PC-9 (cell line): ENCODE measurements around the gene SYCN. TPM values are rescaled to one million over a fixed set of nuclear protein-coding genes. Genes with fewer than 3 reads are reported as not detected.
A peak's percentile ranks its signal among the peaks of the same experiment; 100 is the strongest.
"Not testable (repeated sequence)": the region's sequence is repeated elsewhere in the genome, so short reads cannot be mapped to it uniquely, and the experiment has no call there.

Source experiments
- BruUV-seq: library from RNA; stranded (reverse); fragments of 400-500 nt; replicated peaks from 2 replicates; lab custom pipeline; 2021; lab: Mats Ljungman, UMichigan
- CTCF ChIA-PET: fragments of 300-600 bp; sonication (Branson Sonifier 250); formaldehyde crosslinking; loops from one replicate; lab custom pipeline; 2022; ENCODE audit warnings: antibody characterized with exemption; lab: Charles Lee
- POLR2A ChIA-PET: fragments of 300-600 bp; sonication (Branson Sonifier 250); formaldehyde crosslinking; loops from one replicate; lab custom pipeline; 2022; ENCODE audit warnings: antibody characterized with exemption; ENCODE audit not compliant: unreplicated experiment; lab: Charles Lee
- DNase-seq, 2 experiments: peaks; one replicate each; pipeline versions ENCODE4 v3.0.0 to v3.0.0-alpha.2; 2015 to 2022; ENCODE audit warnings: mixed read lengths in 1 of 2
- H2AFZ ChIP-seq: fragments of 200-600 bp; sonication (generic); 2 replicates; pipeline ENCODE4 v1.8.1; 2017; ENCODE audit warnings: antibody characterized with exemption
- H3F3A ChIP-seq: fragments of 200-600 bp; sonication (generic); 2 replicates; pipeline ENCODE4 v1.8.1; 2017; ENCODE audit warnings: antibody characterized with exemption, mild to moderate bottlenecking, low read depth; ENCODE audit not compliant: insufficient read depth
- H3K27ac ChIP-seq: fragments of 200-600 bp; sonication (generic); 2 replicates; pipeline ENCODE4 v1.6.1; 2016; ENCODE audit warnings: mixed run types
- H3K27me3 ChIP-seq: fragments of 200-600 bp; sonication (generic); 2 replicates; pipeline ENCODE4 v1.6.1; 2016; ENCODE audit warnings: low read depth, mixed run types; ENCODE audit not compliant: insufficient read depth
- H3K36me3 ChIP-seq: fragments of 200-600 bp; sonication (generic); 2 replicates; pipeline ENCODE4 v1.6.1; 2016; ENCODE audit warnings: low read depth, mixed run types
- H3K4me1 ChIP-seq: fragments of 200-600 bp; sonication (generic); replicated peaks from 2 replicates; pipeline ENCODE4 v1.6.1; 2016; ENCODE audit warnings: mixed run types; ENCODE audit not compliant: insufficient read depth
- H3K4me2 ChIP-seq: fragments of 200-600 bp; sonication (generic); 2 replicates; pipeline ENCODE4 v1.6.1; 2017; ENCODE audit warnings: mixed run types
- H3K4me3 ChIP-seq: fragments of 200-600 bp; sonication (generic); 2 replicates; pipeline ENCODE4 v1.6.1; 2016; ENCODE audit warnings: mixed run types
- H3K79me2 ChIP-seq: fragments of 200-600 bp; sonication (generic); 2 replicates; pipeline ENCODE4 v1.6.1; 2017; ENCODE audit warnings: low read depth, mixed run types
- H3K9me2 ChIP-seq: fragments of 200-600 bp; sonication (generic); 2 replicates; pipeline ENCODE4 v1.8.1; 2017; ENCODE audit warnings: mild to moderate bottlenecking; ENCODE audit not compliant: insufficient read depth
- H3K9me3 ChIP-seq: fragments of 200-600 bp; sonication (generic); 2 replicates; pipeline ENCODE4 v1.8.1; 2016; ENCODE audit warnings: low read depth; ENCODE audit not compliant: insufficient read depth
- H4K20me1 ChIP-seq: fragments of 200-600 bp; sonication (generic); 2 replicates; pipeline ENCODE4 v1.8.1; 2017; ENCODE audit not compliant: insufficient read depth
- EZH2 ChIP-seq: fragments of 200-600 bp; sonication (generic); IDR thresholded peaks from 2 replicates; pipeline ENCODE4 v1.8.0; 2017; ENCODE audit warnings: antibody characterized with exemption, low read depth
- intact Hi-C: fragments of 100-400 bp; cut with micrococcal nuclease; formaldehyde crosslinking; loops from one replicate; pipeline ENCODE4 v1.10.0; 2022; ENCODE audit not compliant: unreplicated experiment
- total RNA-seq: library from RNA; stranded (reverse); gene quantifications from 2 replicates; pipeline ENCODE4 v1.2.3, GENCODE V29; 2021
- TF ChIP-seq, protein P1 (sequence below): fragments of 200-600 bp; sonication (generic); conservative IDR thresholded peaks from 2 replicates; pipeline ENCODE4 v1.6.1; 2017; ENCODE audit warnings: mixed run types, antibody characterized with exemption, mild to moderate bottlenecking, moderate library complexity

The SYCN gene
- total RNA-seq, 1 experiment from 2014 or later, result not detected

DNA sequence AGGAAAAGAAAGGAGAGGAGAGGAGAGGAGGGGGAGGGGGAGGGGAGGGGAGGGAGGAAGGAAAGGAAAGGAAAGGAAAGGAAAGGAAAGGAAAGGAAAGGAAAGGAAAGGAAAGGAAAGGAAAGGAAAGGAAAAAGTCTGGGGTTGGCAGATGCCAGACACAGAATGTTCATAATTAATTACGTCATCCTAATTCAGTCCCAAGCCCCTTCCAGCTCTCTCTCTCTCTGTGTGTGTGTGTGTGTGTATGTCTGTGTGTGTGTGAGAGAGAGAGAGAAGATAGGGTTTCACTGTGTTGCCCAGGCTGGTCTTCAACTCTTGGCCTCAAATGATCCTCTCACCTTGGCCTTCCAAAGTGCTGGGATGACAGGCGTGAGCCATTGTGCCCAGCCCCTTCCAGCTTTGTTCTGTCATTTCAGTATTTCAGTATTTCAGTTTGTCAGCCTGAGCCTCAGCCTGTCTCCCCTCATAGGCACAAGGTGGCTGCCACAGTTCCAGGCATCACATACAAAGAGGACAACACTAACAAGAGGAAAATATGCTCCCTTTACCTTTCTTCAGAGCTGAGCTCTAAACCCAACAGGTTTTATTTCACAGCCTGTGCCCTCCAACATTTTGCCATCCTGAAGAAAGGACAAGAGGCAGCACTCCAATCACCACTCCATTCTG, 26.2 kb upstream of the SYCN start:
- Histone ChIP-seq H2AFZ (no peak overlapping the region), H3K27ac (no peak overlapping the region), H3K4me2 (no peak overlapping the region), H3K9me2 (no peaks in the 10 kb centered on the region), H3K79me2 (no peaks in the 10 kb centered on the region), H4K20me1 (no peaks in the 10 kb centered on the region), H3K27me3 (peaks cover 2% of the 10 kb centered on the region; the same call in 1 of the 2 replicates), H3K9me3 (no peaks in the 10 kb centered on the region), H3F3A (no peaks in the 10 kb centered on the region), H3K36me3 (no peaks in the 10 kb centered on the region), H3K4me1 (no peaks in the 10 kb centered on the region), H3K4me3 (no peak overlapping the region)
- no peak for DNase-seq
- TF ChIP-seq EZH2, result no peak
- TF ChIP-seq, protein P1, sequence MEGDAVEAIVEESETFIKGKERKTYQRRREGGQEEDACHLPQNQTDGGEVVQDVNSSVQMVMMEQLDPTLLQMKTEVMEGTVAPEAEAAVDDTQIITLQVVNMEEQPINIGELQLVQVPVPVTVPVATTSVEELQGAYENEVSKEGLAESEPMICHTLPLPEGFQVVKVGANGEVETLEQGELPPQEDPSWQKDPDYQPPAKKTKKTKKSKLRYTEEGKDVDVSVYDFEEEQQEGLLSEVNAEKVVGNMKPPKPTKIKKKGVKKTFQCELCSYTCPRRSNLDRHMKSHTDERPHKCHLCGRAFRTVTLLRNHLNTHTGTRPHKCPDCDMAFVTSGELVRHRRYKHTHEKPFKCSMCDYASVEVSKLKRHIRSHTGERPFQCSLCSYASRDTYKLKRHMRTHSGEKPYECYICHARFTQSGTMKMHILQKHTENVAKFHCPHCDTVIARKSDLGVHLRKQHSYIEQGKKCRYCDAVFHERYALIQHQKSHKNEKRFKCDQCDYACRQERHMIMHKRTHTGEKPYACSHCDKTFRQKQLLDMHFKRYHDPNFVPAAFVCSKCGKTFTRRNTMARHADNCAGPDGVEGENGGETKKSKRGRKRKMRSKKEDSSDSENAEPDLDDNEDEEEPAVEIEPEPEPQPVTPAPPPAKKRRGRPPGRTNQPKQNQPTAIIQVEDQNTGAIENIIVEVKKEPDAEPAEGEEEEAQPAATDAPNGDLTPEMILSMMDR, result no peak
- CTCF ChIA-PET, result no interaction called here
- intact Hi-C loops, result no loop called here
- POLR2A ChIA-PET, result no interaction called here
- BruUV-seq, result no TSS peak

DNA sequence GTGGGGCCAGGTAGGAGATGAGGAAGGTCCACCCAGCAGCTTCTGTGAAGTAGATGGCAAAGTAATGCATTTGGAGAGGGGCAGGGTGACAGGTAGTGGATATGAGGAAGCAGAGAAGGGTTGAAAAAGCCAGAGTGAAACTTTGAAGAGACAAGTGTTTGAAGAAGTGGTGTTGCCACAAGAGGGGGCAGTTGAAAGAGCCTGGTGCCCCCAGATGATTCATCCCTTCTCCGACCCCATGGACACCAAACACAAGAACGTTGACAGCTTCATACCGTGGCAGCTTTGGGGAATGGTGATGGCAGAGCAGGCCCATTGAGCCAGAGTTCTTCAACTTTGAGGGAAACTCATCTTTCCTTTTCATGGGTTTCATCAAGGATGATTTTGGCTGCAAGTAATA, 20.8 kb upstream of the SYCN start:
- H3K4me3 ChIP-seq, result no peak overlapping the region
- no peak for DNase-seq
- no peaks in the 10 kb centered on the region for H3K9me2 ChIP-seq
- intact Hi-C loops, result no loop called here
- no peaks in the 10 kb centered on the region for H3K36me3 ChIP-seq
- no peak overlapping the region for H3K4me2 ChIP-seq
- no peaks in the 10 kb centered on the region for H4K20me1 ChIP-seq
- ChIA-PET CTCF (no interaction called here), POLR2A (no interaction called here)
- no peak overlapping the region for H3K27ac ChIP-seq
- H3K9me3 ChIP-seq, result no peaks in the 10 kb centered on the region
- TF ChIP-seq, protein P1, result no peak
- no peak for TF ChIP-seq EZH2
- no TSS peak for BruUV-seq
- H2AFZ ChIP-seq, result no peak overlapping the region
- no peaks in the 10 kb centered on the region for H3K4me1 ChIP-seq
- H3F3A ChIP-seq, result no peaks in the 10 kb centered on the region
- H3K27me3 ChIP-seq, result no peaks in the 10 kb centered on the region
- H3K79me2 ChIP-seq, result no peaks in the 10 kb centered on the region

DNA sequence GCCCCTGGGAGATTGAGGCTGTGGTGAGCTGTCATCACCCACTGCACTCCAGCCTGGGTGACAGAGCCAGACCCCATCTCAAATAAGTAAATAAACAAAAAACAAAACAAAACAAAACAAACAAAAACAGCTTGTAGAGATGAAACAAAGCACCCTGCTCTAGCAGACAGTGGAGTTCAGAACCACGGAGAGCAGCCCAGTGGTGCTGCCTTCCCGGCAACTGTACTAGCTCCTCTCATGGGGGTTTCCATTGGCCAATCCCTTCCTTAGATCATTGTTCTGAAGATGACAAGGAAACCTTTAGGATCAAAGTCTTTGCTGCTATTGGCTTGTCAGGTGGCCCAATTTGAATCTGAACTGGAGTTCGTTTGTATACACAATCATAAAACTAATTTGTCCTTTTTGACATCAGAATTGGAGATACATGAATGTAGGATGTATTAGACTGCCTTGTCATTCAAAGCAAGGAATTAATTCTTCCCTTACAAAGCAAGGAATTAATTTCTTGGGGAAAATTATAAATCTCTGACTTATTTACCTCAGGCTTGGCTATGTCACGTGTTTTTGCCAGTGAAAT, 19.7 kb upstream of the SYCN start:
- Histone ChIP-seq H3K4me3 (no peak overlapping the region), H3K27ac (no peak overlapping the region), H3K9me3 (no peaks in the 10 kb centered on the region), H2AFZ (no peak overlapping the region), H4K20me1 (no peaks in the 10 kb centered on the region), H3K4me1 (no peaks in the 10 kb centered on the region), H3K79me2 (no peaks in the 10 kb centered on the region), H3K9me2 (no peaks in the 10 kb centered on the region), H3K27me3 (no peaks in the 10 kb centered on the region), H3K4me2 (no peak overlapping the region), H3F3A (no peaks in the 10 kb centered on the region), H3K36me3 (no peaks in the 10 kb centered on the region)
- POLR2A ChIA-PET, result interaction anchor here (0.6 kb wide), 1 partner anchor 14 kb away, joined by 6 read pairs; no protein-coding TSS in a partner anchor
- BruUV-seq, result no TSS peak
- intact Hi-C loops, result no loop called here
- CTCF ChIA-PET, result interaction anchor here (0.6 kb wide), 1 partner anchor 699 kb away, joined by 3 read pairs; no protein-coding TSS in a partner anchor
- DNase-seq, result peak in 1 of 2 experiments; percentile 23
- TF ChIP-seq EZH2, result no peak
- TF ChIP-seq, protein P1, result no peak

DNA sequence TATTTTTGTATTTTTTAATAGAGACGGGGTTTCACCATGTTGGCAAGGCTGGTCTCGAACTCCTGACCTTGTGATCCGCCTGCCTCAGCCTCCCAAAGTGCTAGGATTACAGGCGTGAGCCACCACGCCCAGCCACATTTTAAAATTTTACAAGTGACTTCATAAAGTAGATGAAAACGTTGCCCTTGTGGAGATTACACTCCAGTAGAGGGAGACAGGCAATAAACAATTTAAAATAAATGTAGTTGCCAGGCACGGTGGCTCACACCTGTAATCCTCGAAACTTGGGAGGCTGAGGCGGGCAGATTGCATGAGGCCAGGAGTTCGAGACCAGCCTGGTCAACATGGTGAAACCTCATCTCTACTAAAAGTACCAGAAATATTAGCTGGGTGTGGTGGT, 15.0 kb upstream of the SYCN start:
- H3K9me3 ChIP-seq, H3K4me3 ChIP-seq, H3K4me1 ChIP-seq, intact Hi-C loops, H4K20me1 ChIP-seq, DNase-seq, H3K27me3 ChIP-seq, H3K27ac ChIP-seq, H3F3A ChIP-seq, H2AFZ ChIP-seq, H3K79me2 ChIP-seq, BruUV-seq, H3K4me2 ChIP-seq, POLR2A ChIA-PET, H3K36me3 ChIP-seq, CTCF ChIA-PET, H3K9me2 ChIP-seq: not testable (repeated sequence)
